Stimulated activated CD4-positive, alpha-beta T cell treated with anti-CD3 and anti-CD28 coated beads, Interleukin-2, amount 100 ng/mL, for 48 hours (primary cell): ENCODE measurements around the gene FKBP2.

Experiments used
- DNase-seq, 2 donors: peaks; one replicate each; pipeline ENCODE4 v3.0.0-alpha.2; 2020

The FKBP2 gene

DNA sequence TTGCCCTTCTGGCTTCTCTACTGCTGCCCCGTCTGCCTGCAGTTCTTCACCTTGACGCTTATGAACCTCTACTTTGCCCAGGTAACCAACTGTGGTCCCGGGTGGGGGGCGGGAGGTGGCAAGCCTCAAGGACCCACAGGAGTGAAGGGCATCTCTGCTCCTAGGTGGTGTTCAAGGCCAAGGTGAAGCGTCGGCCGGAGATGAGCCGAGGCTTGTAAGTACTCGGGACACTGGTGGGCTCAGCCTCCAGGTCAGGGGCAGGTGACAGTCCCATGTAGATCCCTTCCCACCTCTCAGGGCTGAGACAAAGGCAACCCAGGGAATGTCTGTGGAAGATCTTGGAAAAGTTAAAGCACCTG is 45.9 kb downstream of the FKBP2 start:
- no peak for DNase-seq

DNA sequence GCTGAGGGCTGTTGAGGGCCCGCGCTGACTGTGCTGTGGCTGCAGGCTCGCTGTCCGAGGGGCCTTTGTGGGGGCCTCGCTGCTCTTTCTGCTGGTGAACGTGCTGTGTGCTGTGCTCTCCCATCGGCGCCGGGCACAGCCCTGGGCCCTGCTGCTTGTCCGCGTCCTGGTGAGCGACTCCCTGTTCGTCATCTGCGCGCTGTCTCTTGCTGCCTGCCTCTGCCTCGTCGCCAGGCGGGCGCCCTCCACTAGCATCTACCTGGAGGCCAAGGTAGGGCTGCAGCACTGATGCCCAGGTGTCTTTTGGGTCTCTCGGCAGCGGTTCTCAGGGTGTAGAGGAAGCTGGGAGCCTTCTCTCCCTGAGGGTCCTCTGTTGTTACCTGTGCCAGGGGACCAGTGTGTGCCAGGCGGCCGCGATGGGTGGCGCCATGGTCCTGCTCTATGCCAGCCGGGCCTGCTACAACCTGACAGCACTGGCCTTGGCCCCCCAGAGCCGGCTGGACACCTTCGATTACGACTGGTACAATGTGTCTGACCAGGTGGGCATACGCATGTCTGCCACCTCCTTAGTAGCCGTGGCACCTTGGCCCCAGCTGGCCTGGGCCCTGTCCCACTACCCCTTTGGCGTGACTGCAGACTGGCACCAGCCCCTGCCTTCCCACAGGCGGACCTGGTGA is 46.9 kb downstream of the FKBP2 start:
- DNase-seq: no peak

DNA sequence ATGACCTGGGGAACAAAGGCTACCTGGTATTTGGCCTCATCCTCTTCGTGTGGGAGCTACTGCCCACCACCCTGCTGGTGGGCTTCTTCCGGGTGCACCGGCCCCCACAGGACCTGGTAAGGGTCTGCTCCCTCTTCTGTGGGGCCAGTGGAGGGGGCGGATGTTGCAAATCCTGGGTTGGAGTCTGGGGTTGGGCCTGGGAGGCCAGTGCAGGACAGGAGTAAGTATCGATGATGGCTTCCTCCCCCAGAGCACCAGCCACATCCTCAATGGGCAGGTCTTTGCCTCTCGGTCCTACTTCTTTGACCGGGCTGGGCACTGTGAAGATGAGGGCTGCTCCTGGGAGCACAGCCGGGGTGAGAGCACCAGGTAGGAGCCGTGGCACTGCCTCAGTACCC is 47.5 kb downstream of the FKBP2 start:
- DNase-seq: no peak

DNA sequence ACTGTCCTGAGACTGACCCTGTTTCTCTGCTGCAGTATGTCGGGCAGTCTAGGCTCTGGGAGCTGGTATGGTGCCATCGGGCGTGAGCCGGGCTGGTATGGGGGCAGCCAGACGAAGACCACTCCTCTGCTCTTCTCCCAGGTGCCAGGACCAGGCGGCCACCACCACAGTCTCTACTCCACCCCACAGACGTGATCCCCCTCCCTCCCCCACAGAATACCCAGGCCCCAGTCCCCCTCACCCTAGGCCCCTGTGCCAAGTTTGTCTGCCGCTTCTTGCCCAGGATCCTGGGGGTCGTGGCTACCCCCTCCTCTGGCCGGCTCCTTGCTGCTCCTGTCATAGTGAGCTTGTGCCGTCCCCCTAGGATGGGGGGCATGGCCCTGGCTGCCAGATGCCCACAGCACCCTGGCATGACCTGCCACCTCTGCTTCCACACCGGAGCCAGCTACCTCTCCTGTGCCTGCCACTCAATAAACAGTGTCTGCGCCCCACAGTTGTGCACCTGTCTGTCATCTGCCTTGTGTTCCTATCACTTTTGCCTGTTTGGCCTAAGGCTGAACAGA is 48.2 kb downstream of the FKBP2 start:
- no peak for DNase-seq

DNA sequence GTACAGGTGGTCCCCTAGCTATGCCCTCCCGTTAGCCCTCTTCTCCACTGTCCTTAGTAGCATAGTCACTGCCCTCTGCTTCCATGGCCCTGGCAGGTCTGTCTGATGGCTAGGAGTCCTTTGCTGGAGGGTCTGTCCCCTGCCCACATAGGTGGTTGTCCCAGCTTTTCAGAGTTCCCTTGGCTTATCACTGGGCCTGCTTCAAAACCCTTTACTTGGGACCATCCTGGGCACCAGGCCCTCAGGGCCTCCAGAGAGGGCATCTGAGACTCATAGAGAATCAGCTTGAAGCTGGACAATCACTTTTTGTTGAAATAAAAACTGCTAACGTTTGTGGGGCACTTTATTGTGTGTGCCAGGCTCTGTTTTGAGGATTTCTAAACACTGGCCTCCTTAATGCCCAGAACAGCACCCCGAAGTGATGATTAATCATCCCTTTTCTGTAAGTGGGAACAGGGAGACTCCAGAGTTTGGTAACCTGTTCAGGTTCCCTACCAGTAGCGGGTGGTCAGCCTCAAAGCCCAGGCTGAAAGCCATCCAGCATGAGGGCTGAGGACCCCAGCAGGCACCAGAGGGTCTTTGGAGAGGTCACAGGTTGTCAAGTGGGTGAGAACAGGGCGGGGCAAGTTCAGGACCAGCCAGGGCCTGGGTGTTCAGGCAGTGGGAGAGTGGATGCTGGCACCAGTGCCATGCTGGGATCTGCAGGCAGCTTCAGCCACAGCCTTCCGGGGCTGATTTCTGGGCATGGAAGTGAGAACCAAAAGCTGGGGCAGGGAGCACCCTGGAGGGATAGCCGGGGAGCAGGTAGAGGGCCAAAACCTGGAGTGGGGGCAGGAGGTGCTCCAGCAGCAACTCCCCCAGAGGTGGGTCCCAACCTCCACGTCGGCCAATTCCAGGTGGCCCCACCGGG is 49.7 kb downstream of the FKBP2 start:
- no peak for DNase-seq

DNA sequence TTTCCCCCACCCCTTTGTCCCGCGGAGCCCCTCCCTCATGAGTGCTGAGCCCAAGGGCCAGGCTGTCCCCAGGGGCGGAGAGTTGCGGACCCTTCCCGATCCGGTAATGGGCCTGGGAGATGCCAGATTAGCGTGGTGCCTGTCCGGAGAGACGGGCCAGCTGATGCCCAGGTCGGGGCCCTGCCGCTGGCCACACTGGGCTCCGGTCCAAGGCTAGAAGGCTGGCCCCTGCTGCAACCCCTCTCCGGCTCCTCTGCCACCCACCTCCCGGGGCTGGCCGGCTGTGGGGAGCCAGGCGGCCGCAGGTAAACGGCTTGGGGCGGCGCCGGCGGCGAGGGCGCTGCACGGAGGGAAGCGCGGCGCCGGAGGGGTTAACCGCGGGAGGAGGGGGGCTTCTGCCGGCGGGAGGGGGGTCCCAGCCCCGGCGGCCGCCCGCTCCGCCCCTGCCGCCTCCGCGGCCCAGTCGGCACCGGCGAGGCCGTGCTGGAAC is 50.4 kb downstream of the FKBP2 start, which contains the start of gene KCNK4:
Gene KCNK4 (plus strand): TSS at position 41 of the 490 bp plus-strand sequence. CDS start 1,717 bp downstream, outside the sequence.
- no peak for DNase-seq

DNA sequence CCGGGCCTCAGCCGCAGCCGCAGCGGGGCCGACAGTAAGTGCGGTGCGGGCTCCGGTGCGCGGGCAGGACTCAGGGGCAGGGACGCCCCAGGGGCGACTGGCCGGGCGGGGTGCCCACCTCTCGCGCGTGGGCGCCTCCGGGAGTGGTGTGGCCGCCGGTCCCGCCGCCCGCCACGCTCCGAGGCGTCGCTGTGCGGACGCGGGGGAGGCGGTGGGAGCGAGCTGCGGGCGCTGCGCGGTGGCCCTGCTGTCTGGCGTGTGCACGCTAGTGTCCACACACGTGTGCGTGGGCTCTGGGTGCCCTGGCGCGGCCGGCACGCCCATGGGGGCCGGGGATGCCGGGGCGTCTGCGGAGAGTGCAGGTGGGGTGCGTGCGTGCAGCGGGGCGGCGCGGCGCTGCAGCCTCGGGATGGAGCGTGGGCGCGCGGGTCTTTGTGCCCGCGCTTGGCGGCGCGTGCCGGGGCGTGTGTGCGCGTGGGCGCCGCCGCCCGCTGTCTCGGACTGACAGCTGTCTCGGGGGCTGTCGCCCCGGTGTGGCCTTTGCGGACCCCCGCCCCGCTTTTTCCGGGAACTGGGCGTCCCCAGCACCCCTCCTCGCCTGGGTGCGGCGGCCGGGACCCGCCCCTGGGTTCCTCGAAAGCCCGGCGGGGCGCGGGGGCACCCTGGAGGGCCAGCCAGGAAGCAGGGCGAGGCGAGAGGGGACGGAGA is 51.0 kb downstream of the FKBP2 start:
- DNase-seq: no peak

DNA sequence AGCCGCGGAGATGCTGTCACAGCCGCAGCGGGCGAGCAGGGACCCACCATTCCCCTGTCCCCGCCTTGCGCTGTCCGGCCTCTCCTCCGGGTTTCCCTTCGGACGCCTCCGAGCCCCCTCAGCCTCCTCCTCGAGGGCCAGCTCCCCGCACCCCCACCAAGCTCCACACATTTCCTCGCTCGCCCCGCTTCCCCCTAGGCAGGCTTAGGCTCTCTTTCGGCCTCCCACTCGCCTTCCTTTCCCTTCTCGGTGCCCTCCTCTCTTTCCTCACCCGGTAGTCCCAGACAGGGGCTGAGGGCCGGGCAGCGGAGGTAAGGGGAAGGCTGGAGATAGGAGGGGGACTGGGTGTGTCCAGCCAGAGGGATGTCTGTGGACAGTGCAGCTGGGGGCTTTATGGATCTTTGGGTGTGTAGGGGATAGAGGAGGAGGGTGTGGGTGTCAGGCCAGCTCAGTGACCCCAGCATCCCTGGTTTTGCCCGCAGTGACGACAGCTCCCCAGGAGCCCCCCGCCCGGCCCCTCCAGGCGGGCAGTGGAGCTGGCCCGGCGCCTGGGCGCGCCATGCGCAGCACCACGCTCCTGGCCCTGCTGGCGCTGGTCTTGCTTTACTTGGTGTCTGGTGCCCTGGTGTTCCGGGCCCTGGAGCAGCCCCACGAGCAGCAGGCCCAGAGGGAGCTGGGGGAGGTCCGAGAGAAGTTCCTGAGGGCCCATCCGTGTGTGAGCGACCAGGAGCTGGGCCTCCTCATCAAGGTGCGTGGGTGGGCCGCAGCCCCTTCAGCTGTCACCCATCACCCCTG is 51.8 kb downstream of the FKBP2 start:
- DNase-seq: no peak
